Fibroblast of skin of left quadriceps (primary cell): ENCODE data around the gene CFAP97D1.

Source experiments
- DNase-seq, 2 experiments: peaks; one replicate each; pipeline ENCODE4 v3.0.0-alpha.2; 2013; ENCODE audit warnings: low read depth in 2 of 2

CFAP97D1 gene

GRCh38 chr17:43826206-43826605, 46.0 kb downstream of the CFAP97D1 start:
- DNase-seq, result no peak

GRCh38 chr17:43827596-43827995, 47.4 kb downstream of the CFAP97D1 start:
- DNase-seq, result no peak

GRCh38 chr17:43829738-43830137, 49.5 kb downstream of the CFAP97D1 start:
- DNase-seq, result no peak

- no peak for DNase-seq
Measured at GRCh38 chr17:43830510-43831140, 50.4 kb downstream of the CFAP97D1 start.

GRCh38 chr17:43831633-43832032, 51.4 kb downstream of the CFAP97D1 start:
- DNase-seq, result no peak

- peak in 1 of 2 experiments; percentile 30 for DNase-seq
Measured at GRCh38 chr17:43832168-43832975, 52.1 kb downstream of the CFAP97D1 start.

- DNase-seq, result peak; percentile 50
Measured at GRCh38 chr17:43832976-43833829, 53.0 kb downstream of the CFAP97D1 start, which contains the start of gene MPP3. Gene MPP3, minus strand, starts transcription at chr17:43833146. Its CDS starts 1,240 bp downstream, at chr17:43831906.

GRCh38 chr17:43834106-43834505, 53.9 kb downstream of the CFAP97D1 start:
- DNase-seq, result peak; percentile 53 to 57
